ENCODE data around the gene GPR84. TPM values are rescaled to one million over a fixed set of nuclear protein-coding genes. Genes with fewer than 3 reads are reported as not detected.

The GPR84 gene
- total RNA-seq, 2 donors from 2014 or later = not detected

DNA sequence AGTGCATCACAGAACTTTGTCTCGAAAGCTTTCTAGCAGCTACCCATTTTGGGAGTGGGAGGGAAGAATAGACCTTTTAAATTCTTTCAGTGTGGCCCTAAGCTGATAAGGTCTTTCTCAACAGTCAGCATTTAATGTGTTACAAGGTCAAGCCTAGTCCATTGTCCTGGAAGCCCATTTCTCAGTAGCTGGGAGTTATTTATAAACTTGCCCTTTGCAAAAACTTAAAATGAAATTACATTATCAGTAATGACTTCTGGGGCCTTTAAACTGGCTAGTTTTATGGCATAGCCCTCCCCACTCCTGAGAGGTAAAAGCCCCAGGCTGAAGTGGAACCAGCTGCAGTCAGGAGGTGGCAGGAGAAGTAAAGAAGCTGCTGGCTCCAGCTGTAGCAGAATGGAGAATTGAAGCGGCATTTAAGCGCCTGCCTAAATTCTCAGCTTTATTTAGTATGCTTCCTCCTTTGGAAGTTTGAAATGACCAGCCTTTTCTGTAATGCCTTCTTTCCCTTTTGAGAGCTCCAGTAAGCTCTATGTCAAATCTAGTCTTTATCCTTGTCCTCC, 26.9 kb downstream of the GPR84 start:
- Histone ChIP-seq H3K4me1 (peaks cover 77% of the 10 kb centered on the region), H3K36me3 (replicated peaks in 1 of 2; ENCODE audit: insufficient read depth in 1 of 2, low read depth in 2 of 2) (peaks cover 0 to 3% of the 10 kb centered on the region in 2 donors), H3K4me3 (no peak overlapping the region), H3K27ac (peak overlapping the region in 3 of 4 donors; percentile 42 to 58 (median 46)), H3K27me3 (no peaks in the 10 kb centered on the region), H3K9me3 (no peaks in the 10 kb centered on the region)
- ATAC-seq (peak; percentile 43), DNase-seq (peak in 2 of 4 donors; percentile 26 to 37)
- TF ChIP-seq, protein P1, sequence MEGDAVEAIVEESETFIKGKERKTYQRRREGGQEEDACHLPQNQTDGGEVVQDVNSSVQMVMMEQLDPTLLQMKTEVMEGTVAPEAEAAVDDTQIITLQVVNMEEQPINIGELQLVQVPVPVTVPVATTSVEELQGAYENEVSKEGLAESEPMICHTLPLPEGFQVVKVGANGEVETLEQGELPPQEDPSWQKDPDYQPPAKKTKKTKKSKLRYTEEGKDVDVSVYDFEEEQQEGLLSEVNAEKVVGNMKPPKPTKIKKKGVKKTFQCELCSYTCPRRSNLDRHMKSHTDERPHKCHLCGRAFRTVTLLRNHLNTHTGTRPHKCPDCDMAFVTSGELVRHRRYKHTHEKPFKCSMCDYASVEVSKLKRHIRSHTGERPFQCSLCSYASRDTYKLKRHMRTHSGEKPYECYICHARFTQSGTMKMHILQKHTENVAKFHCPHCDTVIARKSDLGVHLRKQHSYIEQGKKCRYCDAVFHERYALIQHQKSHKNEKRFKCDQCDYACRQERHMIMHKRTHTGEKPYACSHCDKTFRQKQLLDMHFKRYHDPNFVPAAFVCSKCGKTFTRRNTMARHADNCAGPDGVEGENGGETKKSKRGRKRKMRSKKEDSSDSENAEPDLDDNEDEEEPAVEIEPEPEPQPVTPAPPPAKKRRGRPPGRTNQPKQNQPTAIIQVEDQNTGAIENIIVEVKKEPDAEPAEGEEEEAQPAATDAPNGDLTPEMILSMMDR (IDR thresholded peaks at IDR 0.05) = peak in 2 of 7 experiments; percentile 21 to 24
- no peak for TF ChIP-seq POLR2A (IDR thresholded peaks at IDR 0.05)
- intact Hi-C loops (cut with DNase I) = no loop called here
- WGBS, 2 donors = 12 to 19% methylated on average over 3 of the region's 3 CpGs

DNA sequence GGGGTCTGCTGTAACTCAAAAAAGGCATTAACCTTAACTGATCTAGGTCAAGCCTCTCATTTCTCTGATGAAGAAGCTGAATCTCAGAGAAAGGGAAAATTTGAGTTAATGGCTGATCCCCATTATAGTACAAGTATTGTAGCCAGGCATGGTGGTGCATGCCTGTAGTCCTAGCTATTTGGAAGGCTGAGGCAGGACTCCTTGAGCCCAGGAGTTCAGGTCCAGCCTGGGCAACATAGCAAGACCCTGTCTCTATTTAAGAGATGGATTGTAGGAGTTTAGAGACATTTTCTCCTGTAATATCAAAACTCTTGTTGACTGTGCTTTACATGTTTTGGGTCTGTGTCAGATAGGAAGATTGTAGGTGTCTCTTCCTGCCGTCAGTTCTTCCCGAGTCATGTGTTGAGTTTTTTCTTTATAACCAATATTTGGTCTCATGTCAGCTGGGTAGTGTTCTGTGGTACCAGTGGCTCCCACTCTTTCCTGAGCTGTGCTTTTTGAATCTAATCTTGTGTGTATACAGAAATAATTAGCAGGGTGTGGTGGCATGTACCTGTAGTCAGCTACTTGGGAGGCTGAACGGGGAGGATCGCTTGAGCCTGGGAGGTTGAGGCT, 30.8 kb downstream of the GPR84 start:
- Histone ChIP-seq H3K27me3 (no peaks in the 10 kb centered on the region), H3K27ac (no peak overlapping the region), H3K4me1 (peaks cover 85% of the 10 kb centered on the region), H3K36me3 (replicated peaks in 1 of 2; ENCODE audit: insufficient read depth in 1 of 2, low read depth in 2 of 2) (peaks cover 0 to 3% of the 10 kb centered on the region in 2 donors), H3K9me3 (no peaks in the 10 kb centered on the region), H3K4me3 (no peak overlapping the region)
- no peak for DNase-seq
- intact Hi-C loops (cut with DNase I) = no loop called here
- TF ChIP-seq POLR2A (IDR thresholded peaks at IDR 0.05) = no peak
- TF ChIP-seq, protein P1 (IDR thresholded peaks at IDR 0.05) = no peak
- WGBS, 2 donors = 89% methylated on average over 2 to 4 of the region's 4 CpGs
- no peak for ATAC-seq

DNA sequence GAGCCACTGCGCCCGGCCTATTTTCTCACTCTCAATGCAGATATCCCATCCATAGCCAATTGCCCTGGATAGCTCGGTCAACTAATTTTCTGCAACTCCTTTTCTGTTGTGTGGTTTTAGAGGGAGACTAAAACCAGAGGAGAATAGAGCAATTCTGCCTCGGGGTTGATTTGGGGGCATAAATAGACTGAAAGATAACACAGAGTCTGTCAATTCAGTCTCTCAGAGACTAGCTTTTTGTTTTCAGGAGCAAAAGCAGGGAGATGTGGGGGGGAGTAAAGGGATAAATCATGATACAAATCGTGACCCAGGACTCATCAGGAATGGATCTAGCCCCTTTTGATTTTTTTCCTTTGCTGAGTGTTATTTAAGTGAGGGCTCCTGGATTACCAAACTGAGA, 32.8 kb downstream of the GPR84 start:
- intact Hi-C loops (cut with DNase I) = no loop called here
- ATAC-seq = no peak
- Histone ChIP-seq H3K27me3 (no peaks in the 10 kb centered on the region), H3K9me3 (no peaks in the 10 kb centered on the region), H3K4me1 (peaks cover 84% of the 10 kb centered on the region), H3K36me3 (replicated peaks in 1 of 2; ENCODE audit: insufficient read depth in 1 of 2, low read depth in 2 of 2) (peaks cover 0 to 3% of the 10 kb centered on the region in 2 donors), H3K27ac (no peak overlapping the region), H3K4me3 (no peak overlapping the region)
- WGBS, 2 donors = 79 to 85% methylated on average over 5 of the region's 5 CpGs
- DNase-seq = no peak
- TF ChIP-seq POLR2A (IDR thresholded peaks at IDR 0.05) = no peak
- TF ChIP-seq, protein P1 (IDR thresholded peaks at IDR 0.05) = no peak

DNA sequence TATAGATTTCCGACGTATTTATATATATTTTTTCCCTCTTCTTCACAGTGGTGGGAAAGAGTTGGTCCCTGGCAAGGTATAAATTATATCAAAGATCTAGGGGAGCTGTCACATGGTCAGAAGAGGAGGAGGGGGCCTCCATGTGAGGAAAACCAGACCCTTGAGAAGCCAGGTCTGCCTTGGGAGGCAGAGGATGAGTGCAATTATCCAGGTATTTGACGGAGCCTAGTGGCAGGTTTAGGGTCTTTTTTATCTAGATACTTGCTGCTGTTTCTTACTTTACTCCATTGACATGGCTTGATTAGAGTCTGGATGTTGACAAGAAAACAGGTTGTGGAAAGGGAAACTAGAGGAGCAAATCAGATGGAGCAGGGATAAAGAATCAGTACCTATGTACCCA, 33.8 kb downstream of the GPR84 start:
- intact Hi-C loops (cut with DNase I) = no loop called here
- Histone ChIP-seq H3K27me3 (no peaks in the 10 kb centered on the region), H3K36me3 (replicated peaks in 1 of 2; ENCODE audit: insufficient read depth in 1 of 2, low read depth in 2 of 2) (peaks cover 0 to 3% of the 10 kb centered on the region in 2 donors), H3K4me1 (peaks cover 79% of the 10 kb centered on the region), H3K9me3 (no peaks in the 10 kb centered on the region), H3K4me3 (no peak overlapping the region), H3K27ac (no peak overlapping the region)
- DNase-seq (no peak), ATAC-seq (no peak)
- WGBS, 2 donors = 60 to 62% methylated on average over 3 of the region's 3 CpGs
- no peak for TF ChIP-seq POLR2A (IDR thresholded peaks at IDR 0.05)
- TF ChIP-seq, protein P1 (IDR thresholded peaks at IDR 0.05) = no peak

DNA sequence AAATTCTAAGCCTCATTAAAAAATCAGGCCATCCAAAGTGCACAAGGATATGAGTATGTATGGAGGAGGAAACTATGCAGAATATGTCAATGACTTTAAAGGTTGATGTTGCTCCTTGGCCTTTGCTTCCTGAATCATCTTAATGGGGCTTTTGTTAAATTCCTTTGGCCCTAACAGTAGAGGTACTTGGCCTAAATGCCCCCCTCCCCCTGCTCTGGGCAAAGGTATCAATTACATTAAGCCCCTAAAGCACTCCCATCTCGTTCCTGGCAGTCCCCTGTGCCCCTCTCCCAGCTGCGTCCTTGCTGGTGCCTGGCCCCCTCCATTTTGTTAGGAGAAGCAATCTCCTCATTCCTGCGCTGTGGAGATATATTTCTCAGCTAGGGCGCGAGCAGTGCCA, 34.5 kb downstream of the GPR84 start:
- intact Hi-C loops (cut with DNase I) = no loop called here
- TF ChIP-seq, protein P1 (IDR thresholded peaks at IDR 0.05) = no peak
- no peak for TF ChIP-seq POLR2A (IDR thresholded peaks at IDR 0.05)
- Histone ChIP-seq H3K36me3 (replicated peaks in 1 of 2; ENCODE audit: insufficient read depth in 1 of 2, low read depth in 2 of 2) (peaks cover 0 to 3% of the 10 kb centered on the region in 2 donors), H3K4me1 (peaks cover 73% of the 10 kb centered on the region), H3K9me3 (no peaks in the 10 kb centered on the region), H3K4me3 (no peak overlapping the region), H3K27me3 (no peaks in the 10 kb centered on the region), H3K27ac (no peak overlapping the region)
- DNase-seq (no peak), ATAC-seq (no peak)
- 56 to 65% methylated on average over 5 of the region's 5 CpGs for WGBS, 2 donors
